OCI-LY1 (cell line): Measurements from ENCODE around the gene RAI14.

ENCODE experiments used
- H2AFZ ChIP-seq: fragments of 200-600 bp; sonication (generic), shearing (Covaris generic); 2 replicates; pipeline ENCODE4 v1.6.0; 2014; ENCODE audit warnings: antibody characterized with exemption, mild to moderate bottlenecking, low read length
- H3F3A ChIP-seq: fragments of 200-600 bp; sonication (generic), shearing (Covaris generic); 2 replicates; pipeline ENCODE4 v1.6.0; 2014; ENCODE audit warnings: mild to moderate bottlenecking, antibody characterized with exemption, low read length, moderate library complexity; ENCODE audit not compliant: insufficient read depth
- H3K27ac ChIP-seq: fragments of 200-600 bp; sonication (generic); 2 replicates; pipeline ENCODE4 v1.5.1; 2014; ENCODE audit warnings: low read length, mixed run types, mild to moderate bottlenecking, low read depth; ENCODE audit not compliant: poor library complexity, severe bottlenecking
- H3K27me3 ChIP-seq: fragments of 200-600 bp; sonication (generic); 2 replicates; pipeline ENCODE4 v1.6.0; 2014; ENCODE audit warnings: antibody characterized with exemption, mild to moderate bottlenecking, low read length, moderate library complexity; ENCODE audit not compliant: insufficient read depth
- H3K36me3 ChIP-seq: fragments of 200-600 bp; sonication (generic); 2 replicates; pipeline ENCODE4 v1.6.1; 2014; ENCODE audit warnings: mild to moderate bottlenecking, antibody characterized with exemption, low read length, moderate library complexity, mixed read lengths; ENCODE audit not compliant: insufficient read depth
- H3K4me1 ChIP-seq: fragments of 200-600 bp; sonication (generic); 2 replicates; pipeline ENCODE4 v1.5.1; 2014; ENCODE audit warnings: mild to moderate bottlenecking, low read length, moderate library complexity; ENCODE audit not compliant: insufficient read depth, severe bottlenecking
- H3K4me2 ChIP-seq: fragments of 200-600 bp; sonication (generic), shearing (Covaris generic); 2 replicates; pipeline ENCODE4 v1.6.1; 2014; ENCODE audit warnings: low read length
- H3K4me3 ChIP-seq: fragments of 200-600 bp; sonication (generic); 2 replicates; pipeline ENCODE4 v1.5.1; 2014; ENCODE audit warnings: low read length, low read depth, mild to moderate bottlenecking, mixed read lengths; ENCODE audit not compliant: poor library complexity, severe bottlenecking
- H3K79me2 ChIP-seq: fragments of 200-600 bp; shearing (Covaris generic); 2 replicates; pipeline ENCODE4 v1.6.1; 2016; ENCODE audit warnings: mixed run types, low read length, mixed read lengths; ENCODE audit not compliant: insufficient read depth
- H3K9ac ChIP-seq: fragments of 200-600 bp; sonication (generic), shearing (Covaris generic); 2 replicates; pipeline ENCODE4 v1.6.1; 2014; ENCODE audit warnings: mild to moderate bottlenecking, low read length, mixed read lengths
- H3K9me2 ChIP-seq: fragments of 200-600 bp; sonication (generic), shearing (Covaris generic); 2 replicates; pipeline ENCODE4 v1.6.1; 2014; ENCODE audit warnings: low read depth, mild to moderate bottlenecking, low read length, mixed read lengths
- H3K9me3 ChIP-seq: fragments of 200-600 bp; shearing (Covaris generic); 2 replicates; pipeline ENCODE4 v1.6.1; 2014; ENCODE audit warnings: low read length, mixed read lengths
- H4K20me1 ChIP-seq: fragments of 200-600 bp; sonication (generic), shearing (Covaris generic); 2 replicates; pipeline ENCODE4 v1.6.0; 2016; ENCODE audit warnings: mild to moderate bottlenecking, low read length; ENCODE audit not compliant: insufficient read depth
- CTCF ChIP-seq: fragments of 200-600 bp; sonication (generic), shearing (Covaris generic); IDR thresholded peaks from 2 replicates; pipeline ENCODE4 v1.5.1; 2017; ENCODE audit warnings: mild to moderate bottlenecking, antibody characterized with exemption, low read length, moderate library complexity, mixed read lengths
- EZH2 ChIP-seq: fragments of 200-600 bp; sonication (generic), shearing (Covaris generic); IDR thresholded peaks from 2 replicates; pipeline ENCODE4 v1.8.0; 2017; ENCODE audit warnings: borderline replicate concordance, mixed run types, mild to moderate bottlenecking, antibody characterized with exemption, low read length, moderate library complexity, mixed read lengths

The RAI14 gene

GRCh38 chr5:34675857-34676256 is 19.7 kb downstream of the RAI14 start:
- H3K4me2 ChIP-seq: no peak overlapping the region
- no peaks in the 10 kb centered on the region for H3K79me2 ChIP-seq
- no peaks in the 10 kb centered on the region for H3K4me1 ChIP-seq
- H3K36me3 ChIP-seq: no peaks in the 10 kb centered on the region
- no peak overlapping the region for H2AFZ ChIP-seq
- TF ChIP-seq CTCF (no peak), EZH2 (no peak)
- no peaks in the 10 kb centered on the region for H3K9me3 ChIP-seq
- H3K9me2 ChIP-seq: no peaks in the 10 kb centered on the region
- no peaks in the 10 kb centered on the region for H3K27me3 ChIP-seq
- no peaks in the 10 kb centered on the region for H3F3A ChIP-seq
- no peaks in the 10 kb centered on the region for H4K20me1 ChIP-seq
- H3K9ac ChIP-seq: no peak overlapping the region
- no peak overlapping the region for H3K4me3 ChIP-seq
- H3K27ac ChIP-seq: no peak overlapping the region

DNA sequence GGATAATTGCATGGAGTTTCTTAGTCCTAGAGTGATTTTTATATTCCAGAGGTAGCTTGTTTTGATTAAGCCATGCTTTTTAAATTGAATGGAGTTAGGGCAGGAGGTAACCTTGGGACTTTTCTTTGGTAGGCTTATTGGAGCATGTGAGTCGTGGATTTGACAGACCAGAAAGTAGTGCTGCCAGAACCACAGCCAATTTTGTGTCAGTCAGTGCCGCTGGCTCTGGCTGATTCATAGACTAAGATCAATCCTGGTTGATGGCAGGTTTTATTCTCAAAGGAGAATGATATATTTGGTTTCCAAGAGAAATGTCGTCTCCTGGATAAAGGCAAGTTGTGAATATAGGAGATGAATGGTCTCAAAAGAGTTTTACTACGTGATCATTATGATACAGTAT is 20.3 kb downstream of the RAI14 start:
- Histone ChIP-seq H3K4me2 (no peak overlapping the region), H3K4me3 (no peak overlapping the region), H3K9me3 (no peaks in the 10 kb centered on the region), H3K79me2 (no peaks in the 10 kb centered on the region), H3K36me3 (no peaks in the 10 kb centered on the region), H3K9me2 (no peaks in the 10 kb centered on the region), H3K9ac (no peak overlapping the region), H3K4me1 (no peaks in the 10 kb centered on the region), H3K27ac (no peak overlapping the region), H4K20me1 (no peaks in the 10 kb centered on the region), H3F3A (no peaks in the 10 kb centered on the region), H3K27me3 (no peaks in the 10 kb centered on the region), H2AFZ (no peak overlapping the region)
- no peak for TF ChIP-seq CTCF
- TF ChIP-seq EZH2: no peak

DNA sequence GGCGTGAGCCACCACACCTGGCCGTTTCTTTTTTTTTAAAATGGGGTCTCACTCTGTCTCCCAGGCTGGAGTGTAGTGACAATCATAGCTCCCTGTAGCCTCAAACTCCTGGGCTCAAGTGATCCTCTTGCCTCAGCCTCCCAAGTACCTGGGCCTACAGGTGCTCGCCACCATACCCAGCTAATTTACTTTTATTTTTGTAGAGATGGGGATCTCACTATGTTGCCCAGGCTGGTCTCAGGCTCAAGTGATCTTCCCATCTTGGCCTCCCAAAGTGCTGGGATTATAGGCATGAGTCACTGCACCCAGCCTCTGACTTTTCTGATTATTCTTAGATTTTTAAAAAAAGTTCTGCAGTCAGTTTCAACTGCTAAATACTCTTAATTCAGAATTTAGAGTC is 21.3 kb downstream of the RAI14 start:
- no peaks in the 10 kb centered on the region for H3K79me2 ChIP-seq
- no peaks in the 10 kb centered on the region for H3K9me3 ChIP-seq
- H3K9ac ChIP-seq: no peak overlapping the region
- no peaks in the 10 kb centered on the region for H3K4me1 ChIP-seq
- no peak overlapping the region for H2AFZ ChIP-seq
- no peaks in the 10 kb centered on the region for H3F3A ChIP-seq
- no peaks in the 10 kb centered on the region for H4K20me1 ChIP-seq
- no peak overlapping the region for H3K27ac ChIP-seq
- no peaks in the 10 kb centered on the region for H3K9me2 ChIP-seq
- H3K4me3 ChIP-seq: no peak overlapping the region
- no peaks in the 10 kb centered on the region for H3K27me3 ChIP-seq
- H3K36me3 ChIP-seq: no peaks in the 10 kb centered on the region
- TF ChIP-seq EZH2: no peak
- no peak for TF ChIP-seq CTCF
- no peak overlapping the region for H3K4me2 ChIP-seq
